Neural cell (in vitro differentiated cells): ENCODE data around the gene LILRB3.
"Not testable (repeated sequence)": the region's sequence is repeated elsewhere in the genome, so short reads cannot be mapped to it uniquely, and the experiment has no call there.

Source experiments
- EZH2 ChIP-seq: fragments of 200-600, 300-800 bp; shearing (Covaris generic), sonication (generic); IDR thresholded peaks from 2 replicates; pipeline ENCODE4 v1.6.1; 2014; ENCODE audit warnings: antibody characterized with exemption, low read length, borderline replicate concordance, mild to moderate bottlenecking; ENCODE audit not compliant: insufficient read depth, poor library complexity, severe bottlenecking
- TF ChIP-seq, protein P1 (sequence below): fragments of 450-650 bp; IDR thresholded peaks from 2 replicates; pipeline ENCODE4 v1.5.1; 2014; ENCODE audit warnings: antibody characterized with exemption, mild to moderate bottlenecking, moderate library complexity; ENCODE audit not compliant: poor library complexity, severe bottlenecking
- TF ChIP-seq, protein P2 (sequence below): IDR thresholded peaks from 2 replicates; pipeline ENCODE4 v1.6.1; 2012; ENCODE audit warnings: borderline replicate concordance

DNA sequence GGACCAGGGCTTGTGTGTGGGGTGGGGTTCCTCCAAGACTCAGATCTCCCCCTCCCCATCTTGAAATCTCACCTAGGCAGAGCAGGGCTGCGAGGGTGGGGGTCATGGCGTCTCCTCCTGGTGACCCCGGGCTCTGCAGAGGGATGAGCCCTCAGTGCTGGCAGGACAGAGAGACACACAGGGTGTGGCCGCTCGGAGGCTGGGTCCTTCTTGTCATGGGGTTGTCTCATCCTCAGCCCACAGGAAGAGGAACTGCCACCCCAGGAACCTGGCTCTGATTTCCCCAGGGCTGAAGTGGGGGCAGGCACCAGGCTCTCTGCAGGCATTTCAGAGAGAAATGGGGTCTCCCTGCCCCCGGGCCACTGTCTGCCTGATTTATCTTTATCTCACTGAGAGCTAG lies 19.8 kb upstream of the LILRB3 start, which contains the start of gene LILRA6:
- TF ChIP-seq, protein P1, sequence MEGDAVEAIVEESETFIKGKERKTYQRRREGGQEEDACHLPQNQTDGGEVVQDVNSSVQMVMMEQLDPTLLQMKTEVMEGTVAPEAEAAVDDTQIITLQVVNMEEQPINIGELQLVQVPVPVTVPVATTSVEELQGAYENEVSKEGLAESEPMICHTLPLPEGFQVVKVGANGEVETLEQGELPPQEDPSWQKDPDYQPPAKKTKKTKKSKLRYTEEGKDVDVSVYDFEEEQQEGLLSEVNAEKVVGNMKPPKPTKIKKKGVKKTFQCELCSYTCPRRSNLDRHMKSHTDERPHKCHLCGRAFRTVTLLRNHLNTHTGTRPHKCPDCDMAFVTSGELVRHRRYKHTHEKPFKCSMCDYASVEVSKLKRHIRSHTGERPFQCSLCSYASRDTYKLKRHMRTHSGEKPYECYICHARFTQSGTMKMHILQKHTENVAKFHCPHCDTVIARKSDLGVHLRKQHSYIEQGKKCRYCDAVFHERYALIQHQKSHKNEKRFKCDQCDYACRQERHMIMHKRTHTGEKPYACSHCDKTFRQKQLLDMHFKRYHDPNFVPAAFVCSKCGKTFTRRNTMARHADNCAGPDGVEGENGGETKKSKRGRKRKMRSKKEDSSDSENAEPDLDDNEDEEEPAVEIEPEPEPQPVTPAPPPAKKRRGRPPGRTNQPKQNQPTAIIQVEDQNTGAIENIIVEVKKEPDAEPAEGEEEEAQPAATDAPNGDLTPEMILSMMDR = not testable (repeated sequence)
- TF ChIP-seq, protein P2, sequence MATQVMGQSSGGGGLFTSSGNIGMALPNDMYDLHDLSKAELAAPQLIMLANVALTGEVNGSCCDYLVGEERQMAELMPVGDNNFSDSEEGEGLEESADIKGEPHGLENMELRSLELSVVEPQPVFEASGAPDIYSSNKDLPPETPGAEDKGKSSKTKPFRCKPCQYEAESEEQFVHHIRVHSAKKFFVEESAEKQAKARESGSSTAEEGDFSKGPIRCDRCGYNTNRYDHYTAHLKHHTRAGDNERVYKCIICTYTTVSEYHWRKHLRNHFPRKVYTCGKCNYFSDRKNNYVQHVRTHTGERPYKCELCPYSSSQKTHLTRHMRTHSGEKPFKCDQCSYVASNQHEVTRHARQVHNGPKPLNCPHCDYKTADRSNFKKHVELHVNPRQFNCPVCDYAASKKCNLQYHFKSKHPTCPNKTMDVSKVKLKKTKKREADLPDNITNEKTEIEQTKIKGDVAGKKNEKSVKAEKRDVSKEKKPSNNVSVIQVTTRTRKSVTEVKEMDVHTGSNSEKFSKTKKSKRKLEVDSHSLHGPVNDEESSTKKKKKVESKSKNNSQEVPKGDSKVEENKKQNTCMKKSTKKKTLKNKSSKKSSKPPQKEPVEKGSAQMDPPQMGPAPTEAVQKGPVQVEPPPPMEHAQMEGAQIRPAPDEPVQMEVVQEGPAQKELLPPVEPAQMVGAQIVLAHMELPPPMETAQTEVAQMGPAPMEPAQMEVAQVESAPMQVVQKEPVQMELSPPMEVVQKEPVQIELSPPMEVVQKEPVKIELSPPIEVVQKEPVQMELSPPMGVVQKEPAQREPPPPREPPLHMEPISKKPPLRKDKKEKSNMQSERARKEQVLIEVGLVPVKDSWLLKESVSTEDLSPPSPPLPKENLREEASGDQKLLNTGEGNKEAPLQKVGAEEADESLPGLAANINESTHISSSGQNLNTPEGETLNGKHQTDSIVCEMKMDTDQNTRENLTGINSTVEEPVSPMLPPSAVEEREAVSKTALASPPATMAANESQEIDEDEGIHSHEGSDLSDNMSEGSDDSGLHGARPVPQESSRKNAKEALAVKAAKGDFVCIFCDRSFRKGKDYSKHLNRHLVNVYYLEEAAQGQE = not testable (repeated sequence)
- not testable (repeated sequence) for TF ChIP-seq EZH2
